Lung (tissue), 12 donors: Measurements from ENCODE around the gene NUDT1. TPM values are rescaled to one million over a fixed set of nuclear protein-coding genes. Genes with fewer than 3 reads are reported as not detected.

ENCODE experiments used
- ATAC-seq: fragments of 200-7000 bp; cut with Tn5 transposase; one replicate; pipeline ENCODE4 v1.9.1; 2020; ENCODE audit warnings: moderate number of reproducible peaks; ENCODE audit not compliant: insufficient read depth, low FRiP score
- DNase-seq, 3 donors: peaks; one replicate each; pipeline ENCODE4 v3.0.0-alpha.2; 2013 to 2017
- H3K27ac ChIP-seq, 2 donors: one replicate each; pipeline ENCODE4 v1.5.1; 2013; ENCODE audit warnings: mild to moderate bottlenecking in 2 of 2, moderate library complexity in 2 of 2, control low read depth in 1 of 2, inconsistent platforms in 1 of 2, low read depth in 1 of 2, low read length in 1 of 2
- H3K27me3 ChIP-seq, 3 donors: one replicate each; pipeline ENCODE4 v1.5.1; 2013; ENCODE audit warnings: low read length in 2 of 3; ENCODE audit not compliant: control insufficient read depth in 3 of 3, insufficient read depth in 3 of 3
- H3K36me3 ChIP-seq, 4 donors: one replicate each; pipeline ENCODE4 v1.5.1; 2013; ENCODE audit warnings: low read length in 4 of 4, mild to moderate bottlenecking in 1 of 4, moderate library complexity in 1 of 4; ENCODE audit not compliant: control insufficient read depth in 4 of 4, insufficient read depth in 4 of 4
- H3K4me1 ChIP-seq, 5 donors: one replicate each; pipeline ENCODE4 v1.5.1; 2013; ENCODE audit warnings: low read length in 5 of 5, mild to moderate bottlenecking in 2 of 5, moderate library complexity in 1 of 5; ENCODE audit not compliant: control insufficient read depth in 5 of 5, insufficient read depth in 5 of 5
- H3K4me3 ChIP-seq: one replicate; pipeline ENCODE4 v1.5.1; 2013; ENCODE audit warnings: mild to moderate bottlenecking, control low read depth, moderate library complexity
- H3K9ac ChIP-seq, 2 donors: one replicate each; pipeline ENCODE4 v1.5.1; 2013; ENCODE audit warnings: low read length in 2 of 2, control low read depth in 1 of 2; ENCODE audit not compliant: insufficient read depth in 1 of 2
- H3K9me3 ChIP-seq, 4 donors: one replicate each; pipeline ENCODE4 v1.5.1; 2013; ENCODE audit warnings: low read length in 3 of 4, mild to moderate bottlenecking in 1 of 4, moderate library complexity in 1 of 4; ENCODE audit not compliant: control insufficient read depth in 4 of 4, insufficient read depth in 3 of 4
- WGBS, 2 donors: extraction: QIAGEN DNeasy Blood & Tissue Kit; methylation state at CpG; one replicate each; pipeline ENCODE4 v1.1.7; 2013; 5-methylcytosine and 5-hydroxymethylcytosine counted together
- polyA plus RNA-seq, 2 donors: library from polyadenylated mRNA; stranded (reverse); fragments of 200-250 nt; gene quantifications; one replicate each; pipeline ENCODE4 v1.2.1, GENCODE V29; 2013
- total RNA-seq, 2 donors: library from RNA; depleted of rRNA in 1 of 2; stranded (reverse); fragments of >200 nt in 1 of 2; gene quantifications; one replicate each; pipeline ENCODE4 v1.2.1, GENCODE V29; 2014 to 2021
- TF ChIP-seq, protein P1 (sequence below): IDR thresholded peaks from 2 replicates; pipeline ENCODE4 v1.5.1; 2012; ENCODE audit warnings: mild to moderate bottlenecking; ENCODE audit errors: control extremely low read depth, extremely low read depth
- donor health status: control.
- donor health status: control.
- donor health status: Bipolar disorder and iron deficiency.
- donor health status: healthy.
- donor health status: DM: yes; HTN: yes; CAD: no.

Gene NUDT1
- total and polyA plus RNA-seq, 4 donors: 9.3 to 24.7 (median 18.5) TPM

DNA sequence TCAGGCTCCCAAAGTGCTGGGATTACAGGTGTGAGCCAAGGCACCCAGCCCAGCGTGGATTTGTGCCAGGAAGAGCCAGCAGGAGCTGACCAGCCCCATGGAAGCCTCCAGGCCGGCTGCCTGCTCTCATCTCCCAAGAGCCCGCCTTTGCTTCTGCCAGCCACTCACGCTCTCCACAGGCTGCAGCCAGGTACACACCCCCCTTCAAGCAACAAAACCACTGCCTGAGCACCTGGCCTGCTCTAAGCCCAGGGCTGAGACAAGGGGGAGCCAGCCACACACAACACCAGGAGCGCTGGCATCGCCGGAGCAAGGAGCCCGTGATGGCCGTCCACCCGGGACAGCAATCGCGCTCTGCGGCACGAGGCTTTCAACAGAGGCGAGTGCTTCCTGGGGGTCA is 43.8 kb upstream of the NUDT1 start:
- peak; percentile 48 for ATAC-seq
- 77 to 94% methylated on average over 15 of the region's 15 CpGs for WGBS, 2 donors
- Histone ChIP-seq H3K4me3 (no peak overlapping the region), H3K4me1 (peaks cover 0 to 6% (median 0%) of the 10 kb centered on the region in 5 donors), H3K36me3 (peaks cover 0 to 41% (median 14%) of the 10 kb centered on the region in 4 donors), H3K9ac (no peak overlapping the region), H3K27ac (no peak overlapping the region), H3K27me3 (no peaks in the 10 kb centered on the region), H3K9me3 (peaks cover 0 to 4% (median 0%) of the 10 kb centered on the region in 4 donors)
- DNase-seq: peak in 1 of 3 donors; percentile 12
- TF ChIP-seq, protein P1, sequence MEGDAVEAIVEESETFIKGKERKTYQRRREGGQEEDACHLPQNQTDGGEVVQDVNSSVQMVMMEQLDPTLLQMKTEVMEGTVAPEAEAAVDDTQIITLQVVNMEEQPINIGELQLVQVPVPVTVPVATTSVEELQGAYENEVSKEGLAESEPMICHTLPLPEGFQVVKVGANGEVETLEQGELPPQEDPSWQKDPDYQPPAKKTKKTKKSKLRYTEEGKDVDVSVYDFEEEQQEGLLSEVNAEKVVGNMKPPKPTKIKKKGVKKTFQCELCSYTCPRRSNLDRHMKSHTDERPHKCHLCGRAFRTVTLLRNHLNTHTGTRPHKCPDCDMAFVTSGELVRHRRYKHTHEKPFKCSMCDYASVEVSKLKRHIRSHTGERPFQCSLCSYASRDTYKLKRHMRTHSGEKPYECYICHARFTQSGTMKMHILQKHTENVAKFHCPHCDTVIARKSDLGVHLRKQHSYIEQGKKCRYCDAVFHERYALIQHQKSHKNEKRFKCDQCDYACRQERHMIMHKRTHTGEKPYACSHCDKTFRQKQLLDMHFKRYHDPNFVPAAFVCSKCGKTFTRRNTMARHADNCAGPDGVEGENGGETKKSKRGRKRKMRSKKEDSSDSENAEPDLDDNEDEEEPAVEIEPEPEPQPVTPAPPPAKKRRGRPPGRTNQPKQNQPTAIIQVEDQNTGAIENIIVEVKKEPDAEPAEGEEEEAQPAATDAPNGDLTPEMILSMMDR: no peak

DNA sequence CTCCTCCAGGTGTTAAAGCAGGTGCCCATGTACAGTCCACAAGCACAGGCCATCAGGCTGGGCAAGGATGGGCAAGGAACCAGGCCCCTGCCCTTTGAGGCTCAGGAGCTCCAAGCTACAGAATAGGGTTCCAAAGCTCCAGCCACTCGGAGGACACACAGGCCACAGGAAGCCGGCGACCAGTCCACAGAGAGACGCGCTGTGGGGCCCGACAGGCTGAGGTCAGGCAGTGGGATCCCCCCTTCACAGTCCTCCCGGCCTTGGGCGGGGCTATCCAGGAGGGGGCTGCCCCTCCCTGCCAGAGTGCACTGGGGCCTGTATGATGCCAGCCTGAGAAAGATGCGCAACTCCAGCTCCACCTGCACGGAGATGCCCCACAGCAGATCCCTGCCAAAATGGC is 43.3 kb upstream of the NUDT1 start:
- WGBS, 2 donors: 89 to 93% methylated on average over 10 of the region's 10 CpGs
- H3K36me3 ChIP-seq: peaks cover 0 to 41% (median 14%) of the 10 kb centered on the region in 4 donors
- no peak overlapping the region for H3K27ac ChIP-seq
- H3K9ac ChIP-seq: no peak overlapping the region
- DNase-seq: peak in 1 of 3 donors; percentile 7
- peaks cover 0 to 12% (median 4%) of the 10 kb centered on the region in 5 donors for H3K4me1 ChIP-seq
- H3K4me3 ChIP-seq: no peak overlapping the region
- TF ChIP-seq, protein P1: no peak
- H3K9me3 ChIP-seq: peaks cover 0 to 4% (median 0%) of the 10 kb centered on the region in 4 donors
- no peaks in the 10 kb centered on the region for H3K27me3 ChIP-seq
- no peak for ATAC-seq

DNA sequence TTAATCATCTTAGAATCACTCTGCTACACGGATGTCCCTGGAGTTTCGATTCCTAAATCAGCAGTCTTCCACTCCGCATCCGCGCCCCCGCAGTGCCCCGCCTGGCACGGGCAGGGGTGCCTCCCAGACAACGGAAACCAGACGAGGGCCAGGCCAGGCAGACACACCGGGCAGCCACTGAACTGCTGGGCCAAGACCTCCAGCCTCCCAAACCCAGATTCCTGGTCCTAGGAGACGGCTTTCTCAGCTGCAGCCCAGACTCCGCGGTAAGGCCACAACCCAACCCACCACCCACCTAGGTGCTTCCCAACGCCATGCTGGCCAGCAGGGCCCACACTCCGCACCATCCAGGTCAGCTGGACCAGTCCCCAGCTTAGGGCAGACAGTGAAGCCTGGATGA is 42.5 kb upstream of the NUDT1 start:
- Histone ChIP-seq H3K27me3 (no peaks in the 10 kb centered on the region), H3K36me3 (peaks cover 0 to 41% (median 14%) of the 10 kb centered on the region in 4 donors), H3K4me1 (peaks cover 0 to 19% (median 7%) of the 10 kb centered on the region in 5 donors), H3K9ac (no peak overlapping the region), H3K9me3 (peaks cover 0 to 4% (median 0%) of the 10 kb centered on the region in 4 donors), H3K27ac (no peak overlapping the region), H3K4me3 (no peak overlapping the region)
- no peak for DNase-seq
- WGBS, 2 donors: 96% methylated on average over 16 of the region's 16 CpGs
- TF ChIP-seq, protein P1: no peak
- no peak for ATAC-seq
